NK-92 (cell line): ENCODE measurements around the gene HMGB4.

Experiments
- DNase-seq: peaks from one replicate; lab custom pipeline; 2025; ENCODE audit not compliant: unreplicated experiment; lab: John Stamatoyannopoulos, UW

The HMGB4 gene

GRCh38 chr1:33863779-33864178 lies at the start of gene HMGB4:
Gene HMGB4, plus strand, starts transcription at chr1:33864079. Its CDS starts 113 bp downstream, at chr1:33864192.
- DNase-seq: no peak

- DNase-seq: no peak
These were observed 49.7 kb upstream of the HMGB4 start for GRCh38 chr1:33814166-33814565.

GRCh38 chr1:33815061-33815460 lies 48.8 kb upstream of the HMGB4 start:
- DNase-seq: no peak

- no peak for DNase-seq
These were observed 45.8 kb upstream of the HMGB4 start for GRCh38 chr1:33818071-33818470.

- no peak for DNase-seq
These were observed 44.5 kb upstream of the HMGB4 start for GRCh38 chr1:33819290-33819912.

- no peak for DNase-seq
These were observed 44.0 kb upstream of the HMGB4 start for GRCh38 chr1:33819913-33820311.

GRCh38 chr1:33820804-33821203 lies 43.1 kb upstream of the HMGB4 start:
- no peak for DNase-seq

GRCh38 chr1:33821291-33821690 lies 42.6 kb upstream of the HMGB4 start:
- no peak for DNase-seq

- DNase-seq: no peak
These were observed 41.5 kb upstream of the HMGB4 start for GRCh38 chr1:33822396-33822795.

- no peak for DNase-seq
These were observed 40.5 kb upstream of the HMGB4 start for GRCh38 chr1:33823401-33823800.

- no peak for DNase-seq
These were observed 40.0 kb upstream of the HMGB4 start for GRCh38 chr1:33823830-33824229.

GRCh38 chr1:33824321-33824720 lies 39.6 kb upstream of the HMGB4 start:
- DNase-seq: no peak

GRCh38 chr1:33824971-33825370 lies 38.9 kb upstream of the HMGB4 start:
- DNase-seq: no peak

- no peak for DNase-seq
These were observed 38.4 kb upstream of the HMGB4 start for GRCh38 chr1:33825506-33825905.

GRCh38 chr1:33826311-33826710 lies 37.6 kb upstream of the HMGB4 start:
- DNase-seq: no peak

- DNase-seq: no peak
These were observed 37.2 kb upstream of the HMGB4 start for GRCh38 chr1:33826711-33827110.

- no peak for DNase-seq
These were observed 35.8 kb upstream of the HMGB4 start for GRCh38 chr1:33828059-33828458.

- DNase-seq: no peak
These were observed 35.2 kb upstream of the HMGB4 start for GRCh38 chr1:33828654-33829053.

- no peak for DNase-seq
These were observed 27.0 kb upstream of the HMGB4 start for GRCh38 chr1:33836911-33837310.

GRCh38 chr1:33837635-33838034 lies 26.2 kb upstream of the HMGB4 start:
- DNase-seq: no peak

- no peak for DNase-seq
These were observed 22.4 kb upstream of the HMGB4 start for GRCh38 chr1:33841494-33841893.

GRCh38 chr1:33842348-33842747 lies 21.5 kb upstream of the HMGB4 start:
- no peak for DNase-seq

- no peak for DNase-seq
These were observed 19.7 kb upstream of the HMGB4 start for GRCh38 chr1:33844166-33844565.
